Gastrocnemius medialis (tissue), 4 donors: ENCODE measurements around the gene TUBA3D.
"Not testable (repeated sequence)": the region's sequence is repeated elsewhere in the genome, so short reads cannot be mapped to it uniquely, and the experiment has no call there.

Experiments
- CTCF ChIP-seq, 5 experiments: fragments of 450-650 bp in 3 of 5; fragments of 200-600 bp in 2 of 5; sonication (generic) in 2 of 5; IDR thresholded peaks in 4 of 5; conservative IDR thresholded peaks in 1 of 5; 1 replicate in 4 of 5; 2 replicates in 1 of 5; pipeline ENCODE4 v1.5.1; 2016 to 2019; ENCODE audit warnings: antibody characterized with exemption in 5 of 5, mild to moderate bottlenecking in 3 of 5, moderate library complexity in 3 of 5
- POLR2A ChIP-seq, 2 donors: fragments of 450-650 bp; IDR thresholded peaks; one replicate each; pipeline ENCODE4 v1.6.1; 2017; ENCODE audit warnings: antibody characterized with exemption in 2 of 2, mild to moderate bottlenecking in 2 of 2, moderate library complexity in 2 of 2

GRCh38 chr2:131447981-131448380 is 27.9 kb upstream of the TUBA3D start:
- not testable (repeated sequence) for TF ChIP-seq CTCF (IDR thresholded peaks at IDR 0.05 in 4 of 5, conservative IDR thresholded peaks at IDR 0.05 in 1 of 5); POLR2A (IDR thresholded peaks at IDR 0.05)
